ENCODE measurements around the gene WDR72. TPM values are rescaled to one million over a fixed set of nuclear protein-coding genes. Genes with fewer than 3 reads are reported as not detected.

WDR72 gene
- total and polyA plus RNA-seq, 2 of the 8 experiments (the other 6 are each of a cell fraction or from before 2014, with no cell fraction given), result 1.2 to 1.9 TPM

DNA sequence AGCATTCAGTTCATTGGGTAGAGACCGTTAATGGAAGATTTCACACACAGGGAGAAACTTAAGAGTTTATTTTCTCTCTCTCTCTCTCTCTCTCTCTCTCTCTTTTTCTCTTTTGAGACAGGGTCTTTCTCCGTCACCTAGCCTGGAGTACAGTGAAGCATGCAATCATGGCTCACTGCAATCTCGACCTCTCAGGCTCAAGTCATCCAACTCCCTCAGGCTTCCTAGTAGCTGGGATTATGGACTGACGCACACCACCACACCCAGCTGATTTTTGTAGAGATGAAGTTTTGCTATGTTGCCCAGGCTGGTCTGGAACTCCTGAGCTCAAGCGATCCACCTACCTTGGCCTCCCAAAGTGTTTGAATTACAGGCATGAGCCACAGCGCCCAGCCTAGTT lies 1.6 kb downstream of the WDR72 start (continued):
- TF ChIP-seq, protein P1, sequence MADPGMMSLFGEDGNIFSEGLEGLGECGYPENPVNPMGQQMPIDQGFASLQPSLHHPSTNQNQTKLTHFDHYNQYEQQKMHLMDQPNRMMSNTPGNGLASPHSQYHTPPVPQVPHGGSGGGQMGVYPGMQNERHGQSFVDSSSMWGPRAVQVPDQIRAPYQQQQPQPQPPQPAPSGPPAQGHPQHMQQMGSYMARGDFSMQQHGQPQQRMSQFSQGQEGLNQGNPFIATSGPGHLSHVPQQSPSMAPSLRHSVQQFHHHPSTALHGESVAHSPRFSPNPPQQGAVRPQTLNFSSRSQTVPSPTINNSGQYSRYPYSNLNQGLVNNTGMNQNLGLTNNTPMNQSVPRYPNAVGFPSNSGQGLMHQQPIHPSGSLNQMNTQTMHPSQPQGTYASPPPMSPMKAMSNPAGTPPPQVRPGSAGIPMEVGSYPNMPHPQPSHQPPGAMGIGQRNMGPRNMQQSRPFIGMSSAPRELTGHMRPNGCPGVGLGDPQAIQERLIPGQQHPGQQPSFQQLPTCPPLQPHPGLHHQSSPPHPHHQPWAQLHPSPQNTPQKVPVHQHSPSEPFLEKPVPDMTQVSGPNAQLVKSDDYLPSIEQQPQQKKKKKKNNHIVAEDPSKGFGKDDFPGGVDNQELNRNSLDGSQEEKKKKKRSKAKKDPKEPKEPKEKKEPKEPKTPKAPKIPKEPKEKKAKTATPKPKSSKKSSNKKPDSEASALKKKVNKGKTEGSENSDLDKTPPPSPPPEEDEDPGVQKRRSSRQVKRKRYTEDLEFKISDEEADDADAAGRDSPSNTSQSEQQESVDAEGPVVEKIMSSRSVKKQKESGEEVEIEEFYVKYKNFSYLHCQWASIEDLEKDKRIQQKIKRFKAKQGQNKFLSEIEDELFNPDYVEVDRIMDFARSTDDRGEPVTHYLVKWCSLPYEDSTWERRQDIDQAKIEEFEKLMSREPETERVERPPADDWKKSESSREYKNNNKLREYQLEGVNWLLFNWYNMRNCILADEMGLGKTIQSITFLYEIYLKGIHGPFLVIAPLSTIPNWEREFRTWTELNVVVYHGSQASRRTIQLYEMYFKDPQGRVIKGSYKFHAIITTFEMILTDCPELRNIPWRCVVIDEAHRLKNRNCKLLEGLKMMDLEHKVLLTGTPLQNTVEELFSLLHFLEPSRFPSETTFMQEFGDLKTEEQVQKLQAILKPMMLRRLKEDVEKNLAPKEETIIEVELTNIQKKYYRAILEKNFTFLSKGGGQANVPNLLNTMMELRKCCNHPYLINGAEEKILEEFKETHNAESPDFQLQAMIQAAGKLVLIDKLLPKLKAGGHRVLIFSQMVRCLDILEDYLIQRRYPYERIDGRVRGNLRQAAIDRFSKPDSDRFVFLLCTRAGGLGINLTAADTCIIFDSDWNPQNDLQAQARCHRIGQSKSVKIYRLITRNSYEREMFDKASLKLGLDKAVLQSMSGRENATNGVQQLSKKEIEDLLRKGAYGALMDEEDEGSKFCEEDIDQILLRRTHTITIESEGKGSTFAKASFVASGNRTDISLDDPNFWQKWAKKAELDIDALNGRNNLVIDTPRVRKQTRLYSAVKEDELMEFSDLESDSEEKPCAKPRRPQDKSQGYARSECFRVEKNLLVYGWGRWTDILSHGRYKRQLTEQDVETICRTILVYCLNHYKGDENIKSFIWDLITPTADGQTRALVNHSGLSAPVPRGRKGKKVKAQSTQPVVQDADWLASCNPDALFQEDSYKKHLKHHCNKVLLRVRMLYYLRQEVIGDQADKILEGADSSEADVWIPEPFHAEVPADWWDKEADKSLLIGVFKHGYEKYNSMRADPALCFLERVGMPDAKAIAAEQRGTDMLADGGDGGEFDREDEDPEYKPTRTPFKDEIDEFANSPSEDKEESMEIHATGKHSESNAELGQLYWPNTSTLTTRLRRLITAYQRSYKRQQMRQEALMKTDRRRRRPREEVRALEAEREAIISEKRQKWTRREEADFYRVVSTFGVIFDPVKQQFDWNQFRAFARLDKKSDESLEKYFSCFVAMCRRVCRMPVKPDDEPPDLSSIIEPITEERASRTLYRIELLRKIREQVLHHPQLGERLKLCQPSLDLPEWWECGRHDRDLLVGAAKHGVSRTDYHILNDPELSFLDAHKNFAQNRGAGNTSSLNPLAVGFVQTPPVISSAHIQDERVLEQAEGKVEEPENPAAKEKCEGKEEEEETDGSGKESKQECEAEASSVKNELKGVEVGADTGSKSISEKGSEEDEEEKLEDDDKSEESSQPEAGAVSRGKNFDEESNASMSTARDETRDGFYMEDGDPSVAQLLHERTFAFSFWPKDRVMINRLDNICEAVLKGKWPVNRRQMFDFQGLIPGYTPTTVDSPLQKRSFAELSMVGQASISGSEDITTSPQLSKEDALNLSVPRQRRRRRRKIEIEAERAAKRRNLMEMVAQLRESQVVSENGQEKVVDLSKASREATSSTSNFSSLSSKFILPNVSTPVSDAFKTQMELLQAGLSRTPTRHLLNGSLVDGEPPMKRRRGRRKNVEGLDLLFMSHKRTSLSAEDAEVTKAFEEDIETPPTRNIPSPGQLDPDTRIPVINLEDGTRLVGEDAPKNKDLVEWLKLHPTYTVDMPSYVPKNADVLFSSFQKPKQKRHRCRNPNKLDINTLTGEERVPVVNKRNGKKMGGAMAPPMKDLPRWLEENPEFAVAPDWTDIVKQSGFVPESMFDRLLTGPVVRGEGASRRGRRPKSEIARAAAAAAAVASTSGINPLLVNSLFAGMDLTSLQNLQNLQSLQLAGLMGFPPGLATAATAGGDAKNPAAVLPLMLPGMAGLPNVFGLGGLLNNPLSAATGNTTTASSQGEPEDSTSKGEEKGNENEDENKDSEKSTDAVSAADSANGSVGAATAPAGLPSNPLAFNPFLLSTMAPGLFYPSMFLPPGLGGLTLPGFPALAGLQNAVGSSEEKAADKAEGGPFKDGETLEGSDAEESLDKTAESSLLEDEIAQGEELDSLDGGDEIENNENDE (IDR thresholded peaks at IDR 0.05; ENCODE audit: insufficient replicate concordance, low read length), result no peak
- TF ChIP-seq KDM1A (IDR thresholded peaks at IDR 0.05; ENCODE audit: borderline replicate concordance, low read length) (no peak), TBP (IDR thresholded peaks at IDR 0.05; ENCODE audit: low read depth, low read length) (no peak), POU5F1 (IDR thresholded peaks at IDR 0.05; ENCODE audit: low read depth, low read length) (no peak), SRF (IDR thresholded peaks at IDR 0.05; ENCODE audit: low read depth, low read length) (no peak), SIRT6 (IDR thresholded peaks at IDR 0.05; ENCODE audit: low read length) (no peak), JUND (IDR thresholded peaks at IDR 0.05; ENCODE audit: low read length) (no peak), ATF3 (IDR thresholded peaks at IDR 0.05; ENCODE audit: insufficient read depth, low read depth, low read length) (no peak), CBX5 (IDR thresholded peaks at IDR 0.05; ENCODE audit: low read depth, low read length) (no peak)
- TF ChIP-seq, protein P2, sequence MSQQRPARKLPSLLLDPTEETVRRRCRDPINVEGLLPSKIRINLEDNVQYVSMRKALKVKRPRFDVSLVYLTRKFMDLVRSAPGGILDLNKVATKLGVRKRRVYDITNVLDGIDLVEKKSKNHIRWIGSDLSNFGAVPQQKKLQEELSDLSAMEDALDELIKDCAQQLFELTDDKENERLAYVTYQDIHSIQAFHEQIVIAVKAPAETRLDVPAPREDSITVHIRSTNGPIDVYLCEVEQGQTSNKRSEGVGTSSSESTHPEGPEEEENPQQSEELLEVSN (IDR thresholded peaks at IDR 0.05), result no peak
